Measurements from ENCODE around the gene BMX.

The BMX gene

GRCh38 chrX:15507005-15507404 is 6.4 kb downstream of the BMX start:
- no peak for DNase-seq

- DNase-seq = no peak
Measured at GRCh38 chrX:15509845-15510244, 9.2 kb downstream of the BMX start.

GRCh38 chrX:15511563-15511962 is 11.0 kb downstream of the BMX start:
- DNase-seq = peak in 15 of 56 donors; percentile 0 to 14 (median 3)

GRCh38 chrX:15512401-15512965 is 11.9 kb downstream of the BMX start:
- no peak for DNase-seq

GRCh38 chrX:15514279-15514678 is 13.7 kb downstream of the BMX start:
- DNase-seq = no peak

GRCh38 chrX:15515931-15516330 is 15.3 kb downstream of the BMX start:
- DNase-seq = no peak

GRCh38 chrX:15522464-15522863 is 21.9 kb downstream of the BMX start:
- no peak for DNase-seq

- no peak for DNase-seq
Measured at GRCh38 chrX:15523088-15523487, 22.5 kb downstream of the BMX start.

GRCh38 chrX:15524417-15524816 is 23.8 kb downstream of the BMX start:
- DNase-seq = no peak

- DNase-seq = no peak
Measured at GRCh38 chrX:15525664-15526416, 25.2 kb downstream of the BMX start.

- DNase-seq = no peak
Measured at GRCh38 chrX:15529165-15529564, 28.6 kb downstream of the BMX start.

- DNase-seq = no peak
Measured at GRCh38 chrX:15530318-15530717, 29.7 kb downstream of the BMX start.

- no peak for DNase-seq
Measured at GRCh38 chrX:15546745-15547144, 46.1 kb downstream of the BMX start.

- no peak for DNase-seq
Measured at GRCh38 chrX:15547356-15547755, 46.7 kb downstream of the BMX start.

- DNase-seq = no peak
Measured at GRCh38 chrX:15549189-15550012, 48.8 kb downstream of the BMX start.

GRCh38 chrX:15559227-15559626 is 58.6 kb downstream of the BMX start:
- no peak for DNase-seq

- no peak for DNase-seq
Measured at GRCh38 chrX:15560924-15561323, 60.3 kb downstream of the BMX start.

- no peak for DNase-seq
Measured at GRCh38 chrX:15563056-15563455, 62.4 kb downstream of the BMX start.

GRCh38 chrX:15564981-15565579 is 64.5 kb downstream of the BMX start:
- peak in 40 of 56 donors; percentile 0 to 54 (median 4) for DNase-seq

GRCh38 chrX:15566244-15566643 is 65.6 kb downstream of the BMX start:
- no peak for DNase-seq

GRCh38 chrX:15567267-15567666 is 66.7 kb downstream of the BMX start:
- no peak for DNase-seq

Data from nucleus accumbens (tissue), 56 donors.